Prostate gland (tissue), 2 donors: ENCODE data around the gene IQGAP2. TPM values are rescaled to one million over a fixed set of nuclear protein-coding genes. Genes with fewer than 3 reads are reported as not detected.

ENCODE experiments used
- DNase-seq: peaks from one replicate; pipeline ENCODE4 v3.0.0-alpha.2; 2019; ENCODE audit warnings: low spot score
- H3K27ac ChIP-seq, 2 donors: fragments of 200-600 bp; sonication (generic); 2 replicates each; pipeline ENCODE4 v1.5.1; 2017 to 2019
- H3K27me3 ChIP-seq: fragments of 200-600 bp; sonication (generic); replicated peaks from 2 replicates; pipeline ENCODE4 v1.5.1; 2019; ENCODE audit not compliant: insufficient read depth
- H3K36me3 ChIP-seq, 2 donors: fragments of 200-600 bp; sonication (generic); 1 replicate in 1 of 2; 2 replicates in 1 of 2; pipeline versions ENCODE4 v1.5.1 to v1.8.1; 2017 to 2019
- H3K4me1 ChIP-seq: fragments of 200-600 bp; sonication (generic); replicated peaks from 2 replicates; pipeline ENCODE4 v1.5.1; 2019
- H3K4me3 ChIP-seq, 2 donors: fragments of 200-600 bp; sonication (generic); 2 replicates each; pipeline ENCODE4 v1.5.1; 2017 to 2019
- H3K9me3 ChIP-seq: fragments of 200-600 bp; sonication (generic); 2 replicates; pipeline ENCODE4 v1.5.1; 2017
- POLR2A ChIP-seq: fragments of 450-650 bp; IDR thresholded peaks from one replicate; pipeline ENCODE4 v1.6.1; 2016; ENCODE audit warnings: antibody characterized with exemption, mild to moderate bottlenecking
- POLR2AphosphoS5 ChIP-seq: sonication (generic); formaldehyde crosslinking; IDR thresholded peaks from one replicate; pipeline ENCODE4 v1.6.1; 2017; ENCODE audit warnings: antibody characterized with exemption
- WGBS: methylation state at CpG from one replicate; pipeline ENCODE4 v1.1.5; 2018; 5-methylcytosine and 5-hydroxymethylcytosine counted together
- intact Hi-C: fragments of 100-400 bp; cut with DNase I; formaldehyde crosslinking; loops from one replicate; pipeline ENCODE4 v1.14.2; 2022
- total RNA-seq, 2 donors: library from RNA; depleted of rRNA; stranded (reverse); fragments of >200 nt; gene quantifications; one replicate each; pipeline ENCODE4 v1.1.0, GENCODE V29; 2016
- TF ChIP-seq, protein P1 (sequence below), 4 experiments: fragments of 200-600 bp in 2 of 4; fragments of 450-650 bp in 2 of 4; sonication (generic) in 2 of 4; IDR thresholded peaks; 1 replicate in 3 of 4; 2 replicates in 1 of 4; pipeline ENCODE4 v1.5.1; 2016 to 2019; ENCODE audit warnings: antibody characterized with exemption in 4 of 4, mild to moderate bottlenecking in 2 of 4, moderate library complexity in 2 of 4

Gene IQGAP2
- total RNA-seq, 2 donors from 2014 or later: 41.5 to 64.9 TPM

DNA sequence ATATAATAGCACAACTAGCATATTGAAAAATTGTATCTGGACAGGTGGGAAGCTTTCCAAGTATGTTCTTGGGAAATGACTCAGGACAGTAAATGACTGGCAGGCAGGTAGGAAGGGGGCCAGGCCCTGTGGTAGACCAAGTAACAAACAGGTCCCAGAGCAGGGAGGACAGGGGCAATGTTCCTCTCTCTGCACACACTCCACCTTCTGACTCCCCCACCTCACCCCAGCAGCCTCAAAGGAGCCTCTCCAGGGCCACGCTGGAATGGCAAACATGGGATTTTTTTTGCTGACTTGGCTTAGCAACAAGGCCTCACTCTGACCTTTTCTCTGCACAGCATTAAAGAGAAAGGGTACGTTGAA is 31.1 kb upstream of the IQGAP2 start:
- intact Hi-C loops: no loop called here
- H3K27me3 ChIP-seq: no peaks in the 10 kb centered on the region
- no peak for DNase-seq
- no peak overlapping the region for H3K4me3 ChIP-seq
- H3K36me3 ChIP-seq: no peaks in the 10 kb centered on the region
- H3K4me1 ChIP-seq: no peaks in the 10 kb centered on the region
- no peaks in the 10 kb centered on the region for H3K9me3 ChIP-seq
- no peak overlapping the region for H3K27ac ChIP-seq
- TF ChIP-seq POLR2AphosphoS5: no peak
- no peak for TF ChIP-seq POLR2A
- TF ChIP-seq, protein P1, sequence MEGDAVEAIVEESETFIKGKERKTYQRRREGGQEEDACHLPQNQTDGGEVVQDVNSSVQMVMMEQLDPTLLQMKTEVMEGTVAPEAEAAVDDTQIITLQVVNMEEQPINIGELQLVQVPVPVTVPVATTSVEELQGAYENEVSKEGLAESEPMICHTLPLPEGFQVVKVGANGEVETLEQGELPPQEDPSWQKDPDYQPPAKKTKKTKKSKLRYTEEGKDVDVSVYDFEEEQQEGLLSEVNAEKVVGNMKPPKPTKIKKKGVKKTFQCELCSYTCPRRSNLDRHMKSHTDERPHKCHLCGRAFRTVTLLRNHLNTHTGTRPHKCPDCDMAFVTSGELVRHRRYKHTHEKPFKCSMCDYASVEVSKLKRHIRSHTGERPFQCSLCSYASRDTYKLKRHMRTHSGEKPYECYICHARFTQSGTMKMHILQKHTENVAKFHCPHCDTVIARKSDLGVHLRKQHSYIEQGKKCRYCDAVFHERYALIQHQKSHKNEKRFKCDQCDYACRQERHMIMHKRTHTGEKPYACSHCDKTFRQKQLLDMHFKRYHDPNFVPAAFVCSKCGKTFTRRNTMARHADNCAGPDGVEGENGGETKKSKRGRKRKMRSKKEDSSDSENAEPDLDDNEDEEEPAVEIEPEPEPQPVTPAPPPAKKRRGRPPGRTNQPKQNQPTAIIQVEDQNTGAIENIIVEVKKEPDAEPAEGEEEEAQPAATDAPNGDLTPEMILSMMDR (IDR thresholded peaks at IDR 0.05): no peak
- 63% methylated on average over 2 of the region's 2 CpGs for WGBS

DNA sequence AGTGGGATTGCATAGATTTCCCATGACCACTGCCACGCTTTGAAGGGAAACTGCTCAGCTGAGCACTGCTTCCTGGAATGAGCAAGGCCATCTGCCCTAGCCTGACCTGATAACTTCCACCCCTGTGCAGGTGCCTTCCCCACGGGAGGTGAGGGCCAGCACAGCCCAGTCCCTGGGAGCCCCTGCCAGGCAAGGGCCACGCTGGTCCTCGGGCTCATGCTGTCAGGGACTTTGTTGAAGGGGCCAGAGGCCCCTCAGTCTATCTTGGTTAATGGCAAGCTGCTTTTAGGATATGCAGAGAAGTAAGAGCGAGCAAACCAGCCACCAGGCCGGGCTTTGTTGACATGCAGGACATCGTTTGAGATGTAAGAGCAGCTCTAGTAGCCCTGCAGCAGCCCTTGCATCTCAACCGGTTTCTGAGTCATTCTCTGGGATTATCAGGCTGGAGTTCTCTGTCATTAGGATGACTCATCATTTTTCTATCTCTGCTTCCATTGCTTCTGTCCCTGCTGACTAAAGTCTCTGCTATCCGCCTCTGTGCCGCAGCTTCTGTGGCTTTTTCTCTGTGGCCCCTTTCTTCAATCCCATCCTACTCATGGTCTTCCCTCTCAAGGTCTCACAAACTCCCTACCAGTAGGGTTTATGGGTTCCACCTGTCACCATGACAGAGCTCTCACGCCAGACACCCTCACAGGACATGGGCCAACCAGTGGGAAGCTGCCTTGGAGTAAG is 30.6 kb upstream of the IQGAP2 start:
- H3K36me3 ChIP-seq: no peaks in the 10 kb centered on the region
- no peak overlapping the region for H3K27ac ChIP-seq
- no peaks in the 10 kb centered on the region for H3K27me3 ChIP-seq
- intact Hi-C loops: no loop called here
- no peak overlapping the region for H3K4me3 ChIP-seq
- DNase-seq: no peak
- H3K4me1 ChIP-seq: no peaks in the 10 kb centered on the region
- WGBS: 79% methylated on average over 11 of the region's 11 CpGs
- no peaks in the 10 kb centered on the region for H3K9me3 ChIP-seq
- no peak for TF ChIP-seq POLR2A
- TF ChIP-seq, protein P1 (IDR thresholded peaks at IDR 0.05): no peak
- TF ChIP-seq POLR2AphosphoS5: no peak

DNA sequence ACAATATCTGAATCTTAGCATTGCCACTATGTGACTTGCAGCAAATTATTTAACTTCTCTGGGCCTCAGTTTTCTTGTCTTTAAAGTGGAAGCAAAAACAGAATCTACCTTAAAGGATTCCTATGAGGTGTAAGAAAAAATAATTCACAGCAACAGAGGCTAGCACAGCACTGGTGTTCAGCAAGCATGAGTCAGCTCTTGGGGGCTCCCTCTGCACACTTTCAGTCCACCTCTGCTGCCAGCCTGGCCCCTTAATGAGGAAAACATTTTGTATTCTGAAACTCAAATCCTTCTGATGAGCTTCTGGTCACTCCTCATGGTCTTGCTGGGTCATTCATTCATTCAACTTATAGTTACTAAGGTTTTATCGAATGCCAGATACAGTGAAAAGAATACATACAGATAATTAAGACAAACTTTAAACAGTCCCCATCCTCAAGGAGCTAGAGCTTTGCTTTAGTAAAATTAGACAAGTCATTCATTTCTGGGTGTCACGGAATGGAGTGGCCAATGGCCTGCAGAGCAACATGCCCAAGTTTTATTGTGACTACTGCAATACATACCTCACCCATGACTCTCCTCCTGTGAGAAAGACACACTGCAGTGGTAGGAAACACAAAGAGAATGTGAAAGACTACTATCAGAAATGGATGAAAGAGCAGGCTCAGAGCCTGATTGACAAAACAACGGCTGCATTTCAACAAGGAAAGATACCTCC is 26.8 kb upstream of the IQGAP2 start:
- Histone ChIP-seq H3K36me3 (no peaks in the 10 kb centered on the region), H3K27me3 (no peaks in the 10 kb centered on the region), H3K4me1 (no peaks in the 10 kb centered on the region), H3K27ac (no peak overlapping the region), H3K4me3 (no peak overlapping the region), H3K9me3 (no peaks in the 10 kb centered on the region)
- 91% methylated on average over 3 of the region's 3 CpGs for WGBS
- intact Hi-C loops: no loop called here
- no peak for DNase-seq
- TF ChIP-seq, protein P1 (IDR thresholded peaks at IDR 0.05): no peak
- TF ChIP-seq POLR2A: no peak
- TF ChIP-seq POLR2AphosphoS5: no peak

DNA sequence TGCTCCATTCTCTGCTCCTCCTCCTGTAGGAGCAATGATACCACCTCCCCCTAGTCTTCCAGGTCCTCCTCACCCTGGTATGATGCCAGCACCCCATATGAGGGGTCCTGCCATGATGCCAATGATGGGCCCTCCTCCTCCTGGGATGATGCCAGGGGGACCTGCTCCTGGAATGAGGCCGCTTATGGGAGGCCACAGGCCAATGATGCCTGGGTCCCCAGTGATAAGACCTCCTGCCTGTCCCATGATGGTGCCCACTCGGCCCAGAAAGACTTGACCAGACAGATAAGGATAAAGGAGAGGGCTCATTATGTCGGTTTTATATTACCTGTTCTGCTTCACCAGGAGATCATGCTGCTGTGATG is 26.2 kb upstream of the IQGAP2 start:
- TF ChIP-seq, protein P1 (IDR thresholded peaks at IDR 0.05): no peak
- Histone ChIP-seq H3K4me3 (no peak overlapping the region), H3K9me3 (no peaks in the 10 kb centered on the region), H3K27me3 (no peaks in the 10 kb centered on the region), H3K27ac (no peak overlapping the region), H3K36me3 (no peaks in the 10 kb centered on the region), H3K4me1 (no peaks in the 10 kb centered on the region)
- intact Hi-C loops: no loop called here
- no peak for DNase-seq
- 80% methylated on average over 3 of the region's 3 CpGs for WGBS

DNA sequence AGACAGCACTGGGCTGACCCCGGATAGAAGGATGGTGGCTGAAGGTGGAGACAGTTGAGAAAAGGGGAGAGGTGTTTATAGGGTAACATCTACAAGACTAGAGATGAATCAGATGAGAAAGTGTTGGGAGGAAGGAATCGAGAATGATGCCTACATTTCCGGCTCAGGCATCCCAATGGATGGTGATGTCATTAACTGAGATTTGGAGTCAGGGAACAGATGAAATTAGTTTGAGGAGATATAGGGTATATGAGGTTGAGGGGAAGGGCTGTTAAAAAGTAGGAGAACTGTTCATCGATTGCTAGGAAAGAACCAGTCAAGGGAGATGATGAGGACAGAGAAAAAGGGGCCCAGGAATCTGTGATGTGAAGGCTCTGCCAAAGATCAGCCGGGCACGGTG is 24.7 kb upstream of the IQGAP2 start:
- no peak overlapping the region for H3K4me3 ChIP-seq
- intact Hi-C loops: no loop called here
- H3K27ac ChIP-seq: no peak overlapping the region
- no peaks in the 10 kb centered on the region for H3K9me3 ChIP-seq
- 95% methylated on average over 6 of the region's 6 CpGs for WGBS
- TF ChIP-seq, protein P1 (IDR thresholded peaks at IDR 0.05): no peak
- TF ChIP-seq POLR2AphosphoS5 (no peak), POLR2A (no peak)
- no peaks in the 10 kb centered on the region for H3K4me1 ChIP-seq
- H3K36me3 ChIP-seq: no peaks in the 10 kb centered on the region
- H3K27me3 ChIP-seq: no peaks in the 10 kb centered on the region
- DNase-seq: no peak
